SU-DHL-6 (cell line): Measurements from ENCODE around the gene MID2.

Source experiments
- H2AFZ ChIP-seq: fragments of 200-600 bp; sonication (generic); 2 replicates; pipeline ENCODE4 v1.6.1; 2014; ENCODE audit warnings: low read depth, mild to moderate bottlenecking, moderate library complexity, mixed read lengths, antibody characterized with exemption, low read length; ENCODE audit not compliant: severe bottlenecking
- H3F3A ChIP-seq: fragments of 200-600 bp; shearing (Covaris generic); 2 replicates; pipeline ENCODE4 v1.6.0; 2016; ENCODE audit warnings: antibody characterized with exemption, mild to moderate bottlenecking; ENCODE audit not compliant: insufficient read depth
- H3K27ac ChIP-seq: fragments of 200-600 bp; sonication (generic); 2 replicates; pipeline ENCODE4 v1.5.1; 2016; ENCODE audit warnings: low read depth, mild to moderate bottlenecking, low read length, moderate library complexity, mixed read lengths
- H3K27me3 ChIP-seq: fragments of 200-600 bp; sonication (generic), shearing (Covaris generic); 2 replicates; pipeline ENCODE4 v1.6.0; 2014; ENCODE audit warnings: mild to moderate bottlenecking, low read length
- H3K36me3 ChIP-seq: fragments of 200-600 bp; sonication (generic); 2 replicates; pipeline ENCODE4 v1.6.1; 2014; ENCODE audit warnings: mild to moderate bottlenecking, low read length, mixed read lengths
- H3K4me2 ChIP-seq: fragments of 300-600, 200-600 bp; shearing (Covaris generic), sonication (generic); 2 replicates; pipeline ENCODE4 v1.6.0; 2014; ENCODE audit warnings: low read length, low read depth, mild to moderate bottlenecking; ENCODE audit not compliant: poor library complexity, severe bottlenecking
- H3K4me3 ChIP-seq: fragments of 200-600 bp; sonication (generic); 2 replicates; pipeline ENCODE4 v1.5.1; 2014; ENCODE audit warnings: antibody characterized with exemption, low read length, mild to moderate bottlenecking, mixed read lengths; ENCODE audit not compliant: insufficient read depth, poor library complexity, severe bottlenecking
- H3K79me2 ChIP-seq: fragments of 200-600 bp; sonication (generic); 2 replicates; pipeline ENCODE4 v1.6.1; 2014; ENCODE audit warnings: mild to moderate bottlenecking, low read length, moderate library complexity; ENCODE audit not compliant: insufficient read depth
- H3K9ac ChIP-seq: fragments of 200-600 bp; sonication (generic); 2 replicates; pipeline ENCODE4 v1.7.0; 2014; ENCODE audit warnings: mild to moderate bottlenecking, low read length
- H3K9me2 ChIP-seq: fragments of 200-600 bp; sonication (generic); replicated peaks from 2 replicates; pipeline ENCODE4 v1.6.1; 2014; ENCODE audit warnings: low read length; ENCODE audit not compliant: insufficient read depth
- H3K9me3 ChIP-seq: fragments of 200-600 bp; sonication (generic); 2 replicates; pipeline ENCODE4 v1.6.1; 2014; ENCODE audit warnings: low read length, mixed read lengths; ENCODE audit not compliant: insufficient read depth
- H4K20me1 ChIP-seq: fragments of 200-600 bp; sonication (generic); 2 replicates; pipeline ENCODE4 v1.6.1; 2014; ENCODE audit warnings: low read depth, mild to moderate bottlenecking, antibody characterized with exemption, low read length, moderate library complexity, mixed read lengths
- CTCF ChIP-seq: fragments of 200-600 bp; sonication (generic); IDR thresholded peaks from one replicate; pipeline ENCODE4 v1.5.1; 2017; ENCODE audit warnings: antibody characterized with exemption, mild to moderate bottlenecking, low read length, moderate library complexity; ENCODE audit not compliant: insufficient read depth, poor library complexity, severe bottlenecking
- EZH2phosphoT487 ChIP-seq: fragments of 200-600 bp; sonication (generic), shearing (Covaris generic); conservative IDR thresholded peaks from 2 replicates; pipeline ENCODE4 v1.6.1; 2018; ENCODE audit warnings: mild to moderate bottlenecking, antibody characterized with exemption, low read length, moderate library complexity, mixed read lengths

The MID2 gene

DNA sequence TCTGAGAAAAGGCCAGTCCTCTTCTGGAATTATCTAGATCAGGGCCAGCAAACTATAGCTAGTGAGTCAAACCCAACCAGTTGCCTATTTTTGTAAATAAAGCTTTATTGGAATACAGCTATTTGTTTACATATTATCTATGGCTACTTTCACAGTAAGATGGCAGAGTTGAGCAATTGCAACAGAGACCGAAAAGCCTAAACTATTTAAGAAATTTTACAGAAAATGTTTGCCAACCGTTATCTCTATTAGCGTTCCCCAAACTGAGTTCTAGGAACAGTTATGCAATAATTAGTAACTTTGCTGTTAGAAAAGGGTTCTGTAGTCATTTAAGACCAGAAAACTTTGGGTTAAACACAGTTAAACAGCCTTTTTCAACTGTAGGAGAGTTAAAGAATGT, 146.0 kb downstream of the MID2 start:
- Histone ChIP-seq H3K27ac (no peak overlapping the region), H3F3A (no peaks in the 10 kb centered on the region), H2AFZ (no peak overlapping the region), H3K4me3 (no peak overlapping the region), H3K4me2 (no peak overlapping the region), H3K79me2 (no peaks in the 10 kb centered on the region), H4K20me1 (no peaks in the 10 kb centered on the region), H3K9ac (no peak overlapping the region), H3K9me3 (no peaks in the 10 kb centered on the region), H3K9me2 (no peaks in the 10 kb centered on the region), H3K36me3 (no peaks in the 10 kb centered on the region), H3K27me3 (no peaks in the 10 kb centered on the region)
- TF ChIP-seq EZH2phosphoT487: no peak
- no peak for TF ChIP-seq CTCF
